AG04449 (cell line): ENCODE data around the gene NALCN.

Experiments
- CTCF ChIA-PET: fragments of 350-600 bp; formaldehyde crosslinking; extraction: SDS; loops from one replicate; lab custom pipeline; 2021; ENCODE audit warnings: antibody characterized with exemption; lab: Yijun Ruan, JAX
- POLR2A ChIA-PET: fragments of 400-600, 350-600 bp; formaldehyde crosslinking; extraction: SDS; loops from one replicate; lab custom pipeline; 2020; ENCODE audit warnings: antibody characterized with exemption, inconsistent platforms; lab: Yijun Ruan, JAX
- DNase-seq: peaks from one replicate; pipeline ENCODE4 v3.0.0-alpha.2; 2010; ENCODE audit warnings: low read depth, low spot score
- H3K4me3 ChIP-seq: 2 replicates; pipeline ENCODE4 v1.5.1; 2011; ENCODE audit warnings: low read depth, mild to moderate bottlenecking, control low read depth, low read length
- CTCF ChIP-seq: IDR thresholded peaks from one replicate; pipeline ENCODE4 v1.5.1; 2011; ENCODE audit warnings: mild to moderate bottlenecking, moderate library complexity, low read length, control low read depth, inconsistent platforms; ENCODE audit not compliant: insufficient read depth; ENCODE audit errors: missing control alignments

NALCN gene

GRCh38 chr13:101265934-101266333 is 150.4 kb downstream of the NALCN start:
- no peak for DNase-seq
- ChIA-PET POLR2A (no interaction called here), CTCF (interaction anchor here (1.3 kb wide), 1 partner anchor 121 kb away, joined by 4 read pairs; no protein-coding TSS in a partner anchor)
- H3K4me3 ChIP-seq: no peak overlapping the region
- TF ChIP-seq CTCF: no peak

- no peak for DNase-seq
- ChIA-PET CTCF (interaction anchor here (1.3 kb wide), 1 partner anchor 120 kb away, joined by 4 read pairs; no protein-coding TSS in a partner anchor), POLR2A (no interaction called here)
- H3K4me3 ChIP-seq: no peak overlapping the region
- no peak for TF ChIP-seq CTCF
These were observed 151.4 kb downstream of the NALCN start for GRCh38 chr13:101264931-101265330.

DNA sequence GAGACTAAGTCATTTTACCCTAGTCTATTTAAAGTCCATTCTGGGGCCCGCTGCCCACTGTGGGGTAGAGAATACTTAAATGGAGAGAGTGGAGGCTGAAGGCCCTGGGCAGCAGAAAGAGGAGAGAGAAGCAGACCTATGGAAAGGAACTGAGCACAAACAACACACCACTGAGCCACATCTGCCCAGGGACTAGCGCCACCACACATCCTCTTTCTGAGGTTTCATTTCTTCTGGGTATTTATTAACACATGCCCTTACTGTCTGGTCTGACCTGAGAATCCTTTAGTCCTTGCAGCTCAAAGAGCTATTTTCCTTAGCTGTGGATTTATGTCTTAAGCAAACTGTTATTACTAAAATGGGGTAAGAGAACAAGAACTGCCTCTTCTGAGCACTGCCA is 154.0 kb downstream of the NALCN start:
- ChIA-PET CTCF (no interaction called here), POLR2A (interaction anchor here (0.6 kb wide), 1 partner anchor 12 kb away, joined by 3 read pairs; no protein-coding TSS in a partner anchor)
- TF ChIP-seq CTCF: no peak
- no peak overlapping the region for H3K4me3 ChIP-seq
- no peak for DNase-seq

DNA sequence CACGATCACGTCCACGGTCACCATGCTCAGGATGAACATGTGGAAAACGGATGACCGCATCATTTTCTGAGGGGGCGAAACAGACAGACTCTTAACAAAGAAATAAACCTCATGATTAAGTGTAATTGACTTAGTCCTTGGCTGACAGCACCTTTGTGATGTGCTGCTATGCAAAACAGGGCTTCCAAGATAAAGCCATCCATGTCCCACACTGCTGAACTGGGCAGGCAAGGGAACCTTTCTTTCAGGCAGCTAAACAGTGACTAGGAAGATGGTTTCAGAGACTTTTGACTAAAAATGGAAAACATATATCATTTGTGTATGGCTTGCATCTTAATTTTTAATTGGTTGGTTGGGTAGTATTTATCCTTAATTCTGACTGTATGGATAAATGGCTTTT is 157.8 kb downstream of the NALCN start:
- H3K4me3 ChIP-seq: no peak overlapping the region
- no peak for DNase-seq
- ChIA-PET POLR2A (no interaction called here), CTCF (interaction anchor here (1.0 kb wide), 1 partner anchor 9 kb away, joined by 4 read pairs; no protein-coding TSS in a partner anchor)
- TF ChIP-seq CTCF: no peak

DNA sequence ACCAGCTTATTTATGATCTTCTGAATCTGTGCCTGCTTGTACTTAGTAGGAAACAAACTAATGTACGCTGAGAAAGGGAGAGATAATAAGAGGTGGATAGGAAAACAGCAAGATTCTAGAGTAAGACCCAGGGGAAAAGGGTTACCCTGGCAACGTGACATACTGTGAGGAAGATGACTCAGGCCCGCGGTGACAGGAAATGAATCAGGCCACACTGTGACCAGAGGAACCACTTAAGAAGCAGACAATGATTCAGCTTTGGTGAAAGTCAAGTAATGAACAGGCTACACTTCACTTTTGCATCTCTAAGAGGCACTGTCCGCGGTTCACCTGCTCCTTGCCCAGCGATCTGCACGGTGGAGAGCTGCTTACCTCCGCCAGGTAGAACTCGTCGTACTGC is 158.2 kb downstream of the NALCN start:
- peak; percentile 77 for DNase-seq
- no peak overlapping the region for H3K4me3 ChIP-seq
- ChIA-PET POLR2A (no interaction called here), CTCF (interaction anchor here (1.0 kb wide), 1 partner anchor 10 kb away, joined by 4 read pairs; no protein-coding TSS in a partner anchor)
- no peak for TF ChIP-seq CTCF

- no peak overlapping the region for H3K4me3 ChIP-seq
- ChIA-PET POLR2A (no interaction called here), CTCF (no interaction called here)
These were observed 167.4 kb downstream of the NALCN start for GRCh38 chr13:101248739-101249514.

More at GRCh38 chr13:101248739-101249514, 167.4 kb downstream of the NALCN start:
- no peak for DNase-seq
- TF ChIP-seq CTCF: no peak
